HUES48 (cell line): ENCODE results near the gene ST7.
"Not testable (repeated sequence)": the region's sequence is repeated elsewhere in the genome, so short reads cannot be mapped to it uniquely, and the experiment has no call there.

ENCODE experiments used
- H3K27ac ChIP-seq: one replicate; pipeline ENCODE4 v1.7.0; 2013; ENCODE audit warnings: low read depth, low read length, inconsistent platforms
- H3K27me3 ChIP-seq: 2 replicates; pipeline ENCODE4 v1.6.1; 2013; ENCODE audit warnings: mild to moderate bottlenecking, low read length; ENCODE audit not compliant: control insufficient read depth, insufficient read depth
- H3K36me3 ChIP-seq: 2 replicates; pipeline ENCODE4 v1.6.1; 2013; ENCODE audit warnings: low read length; ENCODE audit not compliant: control insufficient read depth, insufficient read depth
- H3K4me1 ChIP-seq: 2 replicates; pipeline ENCODE4 v1.6.1; 2013; ENCODE audit warnings: mild to moderate bottlenecking, low read length; ENCODE audit not compliant: control insufficient read depth, insufficient read depth
- H3K4me3 ChIP-seq: 2 replicates; pipeline ENCODE4 v1.5.1; 2013; ENCODE audit warnings: mild to moderate bottlenecking, low read depth, low read length
- H3K9ac ChIP-seq: 2 replicates; pipeline ENCODE4 v1.6.1; 2013; ENCODE audit warnings: mild to moderate bottlenecking, low read depth, low read length, moderate library complexity
- H3K9me3 ChIP-seq: 2 replicates; pipeline ENCODE4 v1.6.1; 2013; ENCODE audit warnings: low read length; ENCODE audit not compliant: control insufficient read depth, insufficient read depth

Gene ST7

GRCh38 chr7:116929914-116930913, 23.1 kb upstream of the ST7 start:
- Histone ChIP-seq H3K27ac (no peak overlapping the region), H3K36me3 (no peaks in the 10 kb centered on the region), H3K27me3 (peaks cover 5% of the 10 kb centered on the region), H3K9me3 (no peaks in the 10 kb centered on the region), H3K4me3 (no peak overlapping the region), H3K9ac (no peak overlapping the region), H3K4me1 (peaks cover 12% of the 10 kb centered on the region; the same call in 1 of the 2 replicates)

GRCh38 chr7:116932566-116932965, 20.7 kb upstream of the ST7 start:
- Histone ChIP-seq H3K4me3 (no peak overlapping the region), H3K9me3 (no peaks in the 10 kb centered on the region), H3K9ac (no peak overlapping the region), H3K27ac (no peak overlapping the region), H3K27me3 (peaks cover 5% of the 10 kb centered on the region), H3K4me1 (peaks cover 7% of the 10 kb centered on the region; the same call in 1 of the 2 replicates), H3K36me3 (no peaks in the 10 kb centered on the region)

- Histone ChIP-seq H3K27ac (no peak overlapping the region), H3K4me1 (peaks cover 6% of the 10 kb centered on the region; the same call in 1 of the 2 replicates), H3K9me3 (no peaks in the 10 kb centered on the region), H3K4me3 (no peak overlapping the region), H3K27me3 (peaks cover 5% of the 10 kb centered on the region), H3K9ac (no peak overlapping the region), H3K36me3 (no peaks in the 10 kb centered on the region)
Observed at GRCh38 chr7:116933465-116933864, 19.8 kb upstream of the ST7 start.

- no peak overlapping the region for H3K9ac ChIP-seq
- no peak overlapping the region for H3K27ac ChIP-seq
- H3K4me1 ChIP-seq, result peaks cover 6% of the 10 kb centered on the region; the same call in 1 of the 2 replicates
- no peaks in the 10 kb centered on the region for H3K36me3 ChIP-seq
- H3K4me3 ChIP-seq, result no peak overlapping the region
- H3K9me3 ChIP-seq, result no peaks in the 10 kb centered on the region
- peaks cover 5% of the 10 kb centered on the region for H3K27me3 ChIP-seq
Observed at GRCh38 chr7:116934580-116934979, 18.7 kb upstream of the ST7 start.

- H3K27me3 ChIP-seq, H3K4me1 ChIP-seq, H3K36me3 ChIP-seq, H3K9me3 ChIP-seq, H3K27ac ChIP-seq, H3K9ac ChIP-seq, H3K4me3 ChIP-seq: not testable (repeated sequence)
Observed at GRCh38 chr7:116936844-116937243, 16.5 kb upstream of the ST7 start.

GRCh38 chr7:116938678-116939077, 14.6 kb upstream of the ST7 start:
- no peaks in the 10 kb centered on the region for H3K36me3 ChIP-seq
- no peaks in the 10 kb centered on the region for H3K9me3 ChIP-seq
- H3K27ac ChIP-seq, result no peak overlapping the region
- no peak overlapping the region for H3K9ac ChIP-seq
- no peaks in the 10 kb centered on the region for H3K27me3 ChIP-seq
- peaks cover 5% of the 10 kb centered on the region; the same call in 1 of the 2 replicates for H3K4me1 ChIP-seq
- H3K4me3 ChIP-seq, result no peak overlapping the region

GRCh38 chr7:116940689-116941370, 12.5 kb upstream of the ST7 start:
- no peak overlapping the region for H3K4me3 ChIP-seq
- H3K4me1 ChIP-seq, result peaks cover 5% of the 10 kb centered on the region; the same call in 1 of the 2 replicates
- no peak overlapping the region for H3K27ac ChIP-seq
- H3K27me3 ChIP-seq, result no peaks in the 10 kb centered on the region
- no peak overlapping the region for H3K9ac ChIP-seq
- H3K9me3 ChIP-seq, result no peaks in the 10 kb centered on the region
- H3K36me3 ChIP-seq, result no peaks in the 10 kb centered on the region

GRCh38 chr7:116942504-116942903, 10.8 kb upstream of the ST7 start:
- Histone ChIP-seq H3K27me3 (no peaks in the 10 kb centered on the region), H3K9me3 (no peaks in the 10 kb centered on the region), H3K4me1 (peaks cover 5% of the 10 kb centered on the region; the same call in 1 of the 2 replicates), H3K27ac (no peak overlapping the region), H3K9ac (no peak overlapping the region), H3K4me3 (no peak overlapping the region), H3K36me3 (no peaks in the 10 kb centered on the region)

- Histone ChIP-seq H3K27ac (no peak overlapping the region), H3K27me3 (no peaks in the 10 kb centered on the region), H3K36me3 (no peaks in the 10 kb centered on the region), H3K9me3 (no peaks in the 10 kb centered on the region), H3K9ac (no peak overlapping the region), H3K4me3 (no peak overlapping the region), H3K4me1 (peaks cover 6% of the 10 kb centered on the region; the same call in 1 of the 2 replicates)
Observed at GRCh38 chr7:116948934-116949333, 4.4 kb upstream of the ST7 start.

- H3K9ac ChIP-seq, result no peak overlapping the region
- no peak overlapping the region for H3K27ac ChIP-seq
- H3K27me3 ChIP-seq, result no peaks in the 10 kb centered on the region
- peaks cover 13% of the 10 kb centered on the region for H3K4me1 ChIP-seq
- no peaks in the 10 kb centered on the region for H3K36me3 ChIP-seq
- no peaks in the 10 kb centered on the region for H3K9me3 ChIP-seq
- no peak overlapping the region for H3K4me3 ChIP-seq
Observed at GRCh38 chr7:116949941-116950801, 3.1 kb upstream of the ST7 start.
